Brain microvascular endothelial cell (primary cell): ENCODE measurements around the gene C5orf58.

ENCODE experiments used
- DNase-seq: peaks from one replicate; pipeline ENCODE4 v3.0.0-alpha.2; 2020
- H3K27ac ChIP-seq: fragments of 250-450 bp; sonication (Bioruptor Pico); 2 replicates; pipeline ENCODE4 v1.5.1; 2020; ENCODE audit warnings: mild to moderate bottlenecking, moderate library complexity
- H3K27me3 ChIP-seq: fragments of 250-450 bp; sonication (Bioruptor Pico); replicated peaks from 2 replicates; pipeline ENCODE4 v1.5.1; 2020; ENCODE audit warnings: mild to moderate bottlenecking
- H3K36me3 ChIP-seq: fragments of 250-450 bp; sonication (Bioruptor Pico); replicated peaks from 2 replicates; pipeline ENCODE4 v1.5.1; 2020; ENCODE audit warnings: mild to moderate bottlenecking
- H3K4me3 ChIP-seq: 2 replicates; pipeline ENCODE4 v1.5.1; 2011; ENCODE audit warnings: low read depth, mild to moderate bottlenecking, control low read depth, low read length, moderate library complexity
- CTCF ChIP-seq: IDR thresholded peaks from 2 replicates; pipeline ENCODE4 v1.5.1; 2011; ENCODE audit warnings: low read depth, mild to moderate bottlenecking, moderate library complexity, low read length, control low read depth, inconsistent platforms; ENCODE audit errors: missing control alignments
- in situ Hi-C: cut with HindIII; loops from 2 replicates; pipeline ENCODE4 v1.10.0; 2017; ENCODE audit warnings: low sequenced_read_pairs, low pct_ligation_motif_present

C5orf58 gene

DNA sequence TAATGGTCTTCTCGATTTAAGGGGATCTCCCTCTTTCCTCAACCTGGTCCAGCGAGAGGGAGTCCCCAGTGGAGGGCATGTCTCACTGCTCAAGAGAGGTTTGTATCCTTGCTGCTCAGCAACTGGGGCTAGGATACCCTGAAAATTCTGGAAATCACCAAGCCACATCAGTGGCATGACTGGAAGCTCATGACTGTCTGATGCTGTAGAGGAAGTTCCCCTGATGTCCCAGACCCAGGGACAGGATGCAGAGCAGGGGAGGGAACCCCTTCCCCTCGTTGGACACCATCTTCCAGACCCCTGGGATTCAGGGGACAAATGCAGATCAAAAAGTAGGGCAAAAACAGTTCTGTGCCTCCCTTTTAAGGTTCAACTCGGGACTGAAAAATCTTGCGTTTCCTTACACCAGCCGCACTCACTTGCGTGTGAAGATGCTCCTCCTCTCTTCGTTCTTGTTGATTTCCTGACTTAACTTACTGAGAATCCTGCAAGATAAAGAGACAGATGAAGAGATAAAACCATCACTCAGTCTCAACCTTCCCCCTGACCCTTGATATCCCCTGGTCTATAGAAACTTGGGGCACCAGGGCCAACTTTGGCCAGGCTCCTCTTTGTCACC, 42.7 kb downstream of the C5orf58 start:
- no peak for TF ChIP-seq CTCF
- no peak overlapping the region for H3K4me3 ChIP-seq
- no peaks in the 10 kb centered on the region for H3K27me3 ChIP-seq
- H3K27ac ChIP-seq: no peak overlapping the region
- no peak for DNase-seq
- in situ Hi-C loops: no loop called here
- H3K36me3 ChIP-seq: no peaks in the 10 kb centered on the region

- no peaks in the 10 kb centered on the region for H3K36me3 ChIP-seq
These were observed 43.4 kb downstream of the C5orf58 start for GRCh38 chr5:170276140-170276539.

DNA sequence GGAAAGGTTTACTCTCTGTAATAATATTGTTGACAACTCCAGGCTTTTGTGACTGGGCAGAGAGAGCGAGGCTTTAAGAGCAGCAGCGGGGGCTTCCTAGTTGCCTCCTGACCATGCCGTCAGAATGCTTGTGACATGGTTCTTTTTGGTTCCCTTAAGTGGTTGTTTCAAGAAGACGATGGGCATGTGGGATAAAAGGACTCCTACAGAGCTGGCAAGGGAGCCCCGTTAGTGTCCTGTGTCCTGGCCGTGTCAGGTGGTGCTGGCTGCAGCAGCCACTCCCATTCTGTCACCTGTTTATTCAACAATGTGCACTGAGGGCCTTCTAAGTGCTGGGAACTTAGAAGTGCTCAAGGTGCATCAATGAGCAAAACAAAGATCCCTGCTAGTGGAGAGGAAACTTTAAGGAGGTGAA, 45.1 kb downstream of the C5orf58 start:
- H3K4me3 ChIP-seq: no peak overlapping the region
- TF ChIP-seq CTCF: no peak

More at GRCh38 chr5:170276140-170276539, 43.4 kb downstream of the C5orf58 start:
- Histone ChIP-seq H3K4me3 (no peak overlapping the region), H3K27ac (no peak overlapping the region), H3K27me3 (no peaks in the 10 kb centered on the region)
- no peak for DNase-seq
- no peak for TF ChIP-seq CTCF
- in situ Hi-C loops: no loop called here

GRCh38 chr5:170278611-170279458, 46.0 kb downstream of the C5orf58 start:
- H3K27ac ChIP-seq: no peak overlapping the region
- no peak for TF ChIP-seq CTCF
- no peak overlapping the region for H3K4me3 ChIP-seq
- no peak for DNase-seq
- H3K27me3 ChIP-seq: no peaks in the 10 kb centered on the region
- H3K36me3 ChIP-seq: no peaks in the 10 kb centered on the region
- in situ Hi-C loops: no loop called here

More for the DNA sequence above, 45.1 kb downstream of the C5orf58 start:
- no peak for DNase-seq
- Histone ChIP-seq H3K27ac (no peak overlapping the region), H3K27me3 (no peaks in the 10 kb centered on the region), H3K36me3 (no peaks in the 10 kb centered on the region)
- in situ Hi-C loops: no loop called here

- Histone ChIP-seq H3K4me3 (no peak overlapping the region), H3K27ac (no peak overlapping the region), H3K27me3 (no peaks in the 10 kb centered on the region), H3K36me3 (no peaks in the 10 kb centered on the region)
- DNase-seq: no peak
- in situ Hi-C loops: no loop called here
- no peak for TF ChIP-seq CTCF
These were observed 46.7 kb downstream of the C5orf58 start for GRCh38 chr5:170279459-170279817.

- in situ Hi-C loops: no loop called here
- no peak overlapping the region for H3K4me3 ChIP-seq
- H3K27ac ChIP-seq: no peak overlapping the region
- H3K36me3 ChIP-seq: no peaks in the 10 kb centered on the region
- H3K27me3 ChIP-seq: no peaks in the 10 kb centered on the region
- no peak for DNase-seq
- TF ChIP-seq CTCF: no peak
These were observed 47.3 kb downstream of the C5orf58 start for GRCh38 chr5:170280011-170280493.
